SK-N-SH (cell line): ENCODE measurements around the gene CXCL16. TPM values are rescaled to one million over a fixed set of nuclear protein-coding genes. Genes with fewer than 3 reads are reported as not detected.

Experiments used
- CTCF ChIA-PET: fragments of 300-600, 350-600 bp; formaldehyde crosslinking; extraction: SDS; loops from one replicate; lab custom pipeline; 2021; lab: Yijun Ruan, JAX
- POLR2A ChIA-PET: fragments of 350-600 bp; sonication (Branson Sonifier 250); formaldehyde crosslinking; extraction: SDS; loops from one replicate; lab custom pipeline; 2020; ENCODE audit warnings: antibody characterized with exemption, inconsistent platforms; lab: Yijun Ruan, JAX
- DNase-seq: peaks from one replicate; pipeline ENCODE4 v3.0.0; 2012
- H2AFZ ChIP-seq: fragments of 200-600 bp; sonication (generic); 2 replicates; pipeline ENCODE4 v1.8.1; 2016; ENCODE audit warnings: antibody characterized with exemption, mild to moderate bottlenecking, low read depth
- H3F3A ChIP-seq: fragments of 200-600 bp; sonication (generic); replicated peaks from 2 replicates; pipeline ENCODE3; 2016; ENCODE audit warnings: antibody characterized with exemption, mild to moderate bottlenecking; ENCODE audit not compliant: insufficient read depth
- H3K27ac ChIP-seq, 2 experiments: fragments of 200-500 bp in 1 of 2; fragments of 200-600 bp in 1 of 2; sonication (Bioruptor generic) in 1 of 2; sonication (generic), shearing (Covaris generic) in 1 of 2; 2 replicates each; pipeline versions ENCODE4 v1.5.1 to v1.6.1; 2014 to 2016; ENCODE audit warnings: low read depth in 2 of 2, inconsistent platforms in 1 of 2, low read length in 1 of 2, mild to moderate bottlenecking in 1 of 2, mixed read lengths in 1 of 2
- H3K27me3 ChIP-seq: fragments of 200-600 bp; sonication (generic), shearing (Covaris generic); 2 replicates; pipeline ENCODE4 v1.6.1; 2016; ENCODE audit warnings: mixed run types; ENCODE audit not compliant: insufficient read depth
- H3K36me3 ChIP-seq, 2 experiments: fragments of 200-500 bp in 1 of 2; fragments of 200-600 bp in 1 of 2; sonication (Bioruptor generic) in 1 of 2; sonication (generic) in 1 of 2; replicated peaks in 1 of 2; 2 replicates each; pipeline versions ENCODE3 to v1.5.1; 2014 to 2016; ENCODE audit warnings: low read length in 1 of 2, mild to moderate bottlenecking in 1 of 2; ENCODE audit not compliant: insufficient read depth in 2 of 2, control insufficient read depth in 1 of 2
- H3K4me1 ChIP-seq, 2 experiments: fragments of 200-500 bp in 1 of 2; fragments of 200-600 bp in 1 of 2; sonication (Bioruptor generic) in 1 of 2; sonication (generic), shearing (Covaris generic) in 1 of 2; 2 replicates each; pipeline versions ENCODE4 v1.5.1 to v1.6.1; 2014 to 2016; ENCODE audit warnings: low read depth in 1 of 2, low read length in 1 of 2, mixed run types in 1 of 2; ENCODE audit not compliant: insufficient read depth in 2 of 2, control insufficient read depth in 1 of 2
- H3K4me2 ChIP-seq: fragments of 200-600 bp; sonication (generic), shearing (Covaris generic); 2 replicates; pipeline ENCODE4 v1.6.1; 2017; ENCODE audit warnings: mixed run types
- H3K4me3 ChIP-seq, 2 experiments: fragments of 200-500 bp in 1 of 2; fragments of 200-600 bp in 1 of 2; sonication (Bioruptor generic) in 1 of 2; sonication (generic), shearing (Covaris generic) in 1 of 2; 2 replicates each; pipeline versions ENCODE4 v1.5.1 to v1.8.1; 2014 to 2016; ENCODE audit warnings: low read depth in 2 of 2, inconsistent platforms in 1 of 2, low read length in 1 of 2, mild to moderate bottlenecking in 1 of 2, mixed read lengths in 1 of 2, moderate library complexity in 1 of 2
- H3K79me2 ChIP-seq: fragments of 200-600 bp; sonication (generic); 2 replicates; pipeline ENCODE4 v1.8.1; 2017; ENCODE audit warnings: mild to moderate bottlenecking; ENCODE audit not compliant: insufficient read depth
- H3K9ac ChIP-seq: fragments of 200-600 bp; sonication (generic); 2 replicates; pipeline ENCODE4 v1.6.1; 2017; ENCODE audit warnings: mixed run types
- H3K9me2 ChIP-seq: fragments of 200-600 bp; sonication (generic); 2 replicates; pipeline ENCODE4 v1.6.1; 2017; ENCODE audit warnings: mixed run types
- H3K9me3 ChIP-seq: fragments of 200-600 bp; sonication (generic); 2 replicates; pipeline ENCODE4 v1.6.1; 2017; ENCODE audit warnings: mixed run types, mild to moderate bottlenecking, moderate library complexity
- H4K20me1 ChIP-seq: fragments of 200-600 bp; sonication (generic); 2 replicates; pipeline ENCODE4 v1.6.1; 2017; ENCODE audit warnings: mild to moderate bottlenecking, mixed run types; ENCODE audit not compliant: insufficient read depth
- CHD2 ChIP-seq: fragments of 150-350 bp; IDR thresholded peaks from 2 replicates; pipeline ENCODE4 v1.6.1; 2018; ENCODE audit warnings: low read length; ENCODE audit not compliant: partially characterized antibody
- CTCF ChIP-seq: fragments of 200-600 bp; sonication (generic); IDR thresholded peaks from 2 replicates; pipeline ENCODE4 v1.6.1; 2017; ENCODE audit warnings: antibody characterized with exemption, mild to moderate bottlenecking, moderate library complexity
- ELF1 ChIP-seq: IDR thresholded peaks from 2 replicates; pipeline ENCODE4 v1.4.0; 2012
- EZH2phosphoT487 ChIP-seq: fragments of 200-600 bp; sonication (generic); IDR thresholded peaks from 2 replicates; pipeline ENCODE4 v1.6.1; 2017; ENCODE audit warnings: low read depth, mixed run types, mild to moderate bottlenecking, antibody characterized with exemption, moderate library complexity, borderline replicate concordance
- FOXM1 ChIP-seq: IDR thresholded peaks from 2 replicates; pipeline ENCODE4 v1.4.0; 2012; ENCODE audit warnings: low read depth, mild to moderate bottlenecking
- MXI1 ChIP-seq: IDR thresholded peaks from 2 replicates; pipeline ENCODE4 v1.6.1; 2012; ENCODE audit warnings: mild to moderate bottlenecking, low read depth, low read length, improper control_type of control experiment
- NRF1 ChIP-seq: IDR thresholded peaks from 2 replicates; pipeline ENCODE4 v1.6.1; 2012; ENCODE audit warnings: low read depth, mild to moderate bottlenecking, low read length
- RFX5 ChIP-seq: IDR thresholded peaks from 2 replicates; pipeline ENCODE4 v1.6.1; 2012; ENCODE audit warnings: mild to moderate bottlenecking, improper control_type of control experiment, low read length
- TCF12 ChIP-seq: IDR thresholded peaks from 2 replicates; pipeline ENCODE4 v1.4.0; 2012
- USF1 ChIP-seq: IDR thresholded peaks from 2 replicates; pipeline ENCODE4 v1.4.0; 2012; ENCODE audit warnings: low read depth, borderline replicate concordance
- USF2 ChIP-seq: fragments of 150-350 bp; IDR thresholded peaks from 2 replicates; pipeline ENCODE4 v1.6.1; 2017; ENCODE audit warnings: antibody characterized with exemption, low read length, low read depth, borderline replicate concordance
- ZBTB33 ChIP-seq: IDR thresholded peaks from 2 replicates; pipeline ENCODE4 v1.4.0; 2012; ENCODE audit warnings: low read depth, borderline replicate concordance
- WGBS: methylation state at CpG from one replicate; pipeline ENCODE4 v1.1.6; 2017; ENCODE audit warnings: low lambda C conversion rate; 5-methylcytosine and 5-hydroxymethylcytosine counted together
- polyA plus RNA-seq, 3 experiments: library from polyadenylated mRNA; depleted of rRNA; stranded (reverse); fragments of >200 nt; gene quantifications; 2 replicates each; pipeline ENCODE4 v1.2.3, GENCODE V29; 2012

The CXCL16 gene
- polyA plus RNA-seq, 1 of the 3 experiments (the other 2 are of a cell fraction), result 4.3 TPM

- Histone ChIP-seq H3K36me3 (no peaks in the 10 kb centered on the region), H3K4me2 (peak overlapping the region; percentile 85), H3K4me3 (peak overlapping the region; percentile 60 to 67), H3K27ac (no peak overlapping the region), H3K4me1 (peaks cover 0 to 7% of the 10 kb centered on the region in 2 experiments; a peak in 1 of 4 replicates), H3F3A (peaks cover 6% of the 10 kb centered on the region), H2AFZ (peak overlapping the region; percentile 94; the same call in 1 of the 2 replicates), H3K9me3 (no peaks in the 10 kb centered on the region), H3K27me3 (peaks cover 12% of the 10 kb centered on the region; the same call in 1 of the 2 replicates), H3K9ac (no peak overlapping the region), H4K20me1 (no peaks in the 10 kb centered on the region), H3K9me2 (no peaks in the 10 kb centered on the region), H3K79me2 (no peaks in the 10 kb centered on the region)
- TF ChIP-seq EZH2phosphoT487 (no peak), USF1 (no peak), RFX5 (no peak), MXI1 (no peak), USF2 (no peak), CHD2 (no peak), ELF1 (no peak), FOXM1 (no peak), CTCF (no peak), TCF12 (no peak), ZBTB33 (no peak), NRF1 (no peak)
- DNase-seq, result no peak
- ChIA-PET POLR2A (no interaction called here), CTCF (interaction anchor here (1.1 kb wide), 1 partner anchor 9 kb away, joined by 4 read pairs; no protein-coding TSS in a partner anchor)
- 50% methylated on average over 32 of the region's 41 CpGs for WGBS
These were observed 1.3 kb downstream of the CXCL16 start for GRCh38 chr17:4738136-4739121.
